ENCODE results near the gene ITGA6.
"Not testable (repeated sequence)": the region's sequence is repeated elsewhere in the genome, so short reads cannot be mapped to it uniquely, and the experiment has no call there.

Gene ITGA6

DNA sequence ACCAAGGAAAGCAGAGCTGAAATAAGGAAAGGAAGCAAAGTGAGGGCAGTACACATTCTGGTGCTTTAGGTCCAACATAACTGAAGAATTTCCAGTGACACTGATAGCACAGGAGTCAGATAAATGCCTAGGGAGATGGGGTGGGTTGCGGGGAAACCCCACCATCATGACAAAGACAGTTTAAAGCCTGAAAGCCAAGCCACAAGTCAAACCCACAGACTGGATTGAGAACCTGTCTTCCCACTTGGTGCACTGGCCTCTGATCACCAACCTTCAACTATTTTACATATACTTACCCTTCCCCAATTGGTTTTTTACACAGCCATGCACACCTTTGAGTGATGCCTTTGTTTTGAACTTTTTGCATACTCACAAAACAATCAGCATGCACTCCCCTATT is 106.3 kb downstream of the ITGA6 start:
- DNase-seq = no peak

DNA sequence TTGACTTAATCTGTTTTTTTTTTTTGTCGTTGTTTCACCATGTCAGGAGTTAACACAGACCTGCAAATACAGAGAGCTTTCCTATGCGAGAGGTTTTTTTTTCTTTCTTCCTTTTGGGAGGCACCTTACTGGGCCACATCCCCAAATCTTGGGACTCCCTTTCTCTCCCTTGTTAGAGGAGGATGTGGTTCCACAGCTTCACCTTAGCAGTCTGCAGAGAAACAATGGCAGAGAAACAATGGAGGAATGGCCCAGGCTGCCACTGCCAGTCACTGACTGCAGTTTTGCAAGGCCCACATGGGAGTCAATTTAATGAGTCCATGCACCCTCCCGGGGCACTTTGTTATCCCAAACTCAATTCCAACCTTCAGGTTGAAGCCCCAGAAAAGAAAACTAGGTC is 107.7 kb downstream of the ITGA6 start:
- no peak for DNase-seq

DNA sequence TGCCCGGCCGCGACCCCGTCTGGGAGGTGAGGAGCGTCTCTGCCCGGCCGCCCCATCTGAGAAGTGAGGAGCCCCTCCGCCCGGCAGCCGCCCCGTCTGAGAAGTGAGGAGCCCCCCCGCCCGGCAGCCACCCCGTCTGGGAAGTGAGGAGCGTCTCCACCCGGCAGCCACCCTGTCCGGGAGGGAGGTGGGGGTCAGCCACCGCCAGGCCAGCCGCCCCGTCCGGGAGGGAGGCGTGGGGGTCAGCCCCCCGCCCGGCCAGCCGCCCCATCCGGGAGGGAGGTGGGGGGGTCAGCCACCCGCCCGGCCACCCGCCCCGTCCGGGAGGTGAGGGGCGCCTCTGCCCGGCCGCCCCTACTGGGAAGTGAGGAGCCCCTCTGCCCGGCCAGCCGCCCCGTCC is 110.5 kb downstream of the ITGA6 start:
- DNase-seq = not testable (repeated sequence)

DNA sequence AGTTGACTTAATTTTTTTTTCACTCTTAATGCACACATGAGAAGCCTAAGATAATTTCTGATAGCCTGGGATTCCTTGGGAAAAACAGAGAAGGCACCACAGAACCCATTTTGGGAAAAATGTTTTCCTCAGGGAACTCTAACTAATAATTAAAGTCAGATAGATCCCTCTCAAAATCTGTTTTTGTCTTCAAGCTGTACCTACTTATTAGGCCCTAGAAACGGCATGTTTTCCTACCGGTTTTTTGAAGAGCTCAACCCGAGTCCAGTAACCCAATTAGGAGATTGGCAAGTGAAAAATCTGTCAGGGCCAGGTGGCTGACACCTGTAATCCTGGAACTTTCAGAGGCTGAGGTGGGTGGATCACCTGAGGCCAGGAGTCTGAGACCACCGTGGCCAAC is 112.4 kb downstream of the ITGA6 start:
- no peak for DNase-seq

DNA sequence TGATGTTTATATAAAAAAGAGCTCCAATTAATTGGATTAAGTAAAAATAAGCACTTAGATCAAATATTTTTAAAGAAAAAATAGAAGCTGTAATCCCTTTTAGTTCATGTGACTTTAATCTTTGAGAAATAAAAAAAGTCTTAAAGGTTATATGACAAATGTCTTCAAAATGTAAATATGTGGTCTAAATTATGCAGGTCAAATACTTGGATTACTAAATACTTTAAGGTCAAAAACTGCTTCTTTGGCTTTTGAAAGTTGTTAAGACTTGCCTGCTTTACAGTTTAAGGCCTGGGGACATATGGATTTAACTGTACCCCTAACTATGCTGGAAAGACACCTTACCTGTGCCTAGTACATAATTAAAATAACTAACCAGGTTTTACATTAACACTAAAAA is 113.0 kb downstream of the ITGA6 start:
- DNase-seq = no peak

DNA sequence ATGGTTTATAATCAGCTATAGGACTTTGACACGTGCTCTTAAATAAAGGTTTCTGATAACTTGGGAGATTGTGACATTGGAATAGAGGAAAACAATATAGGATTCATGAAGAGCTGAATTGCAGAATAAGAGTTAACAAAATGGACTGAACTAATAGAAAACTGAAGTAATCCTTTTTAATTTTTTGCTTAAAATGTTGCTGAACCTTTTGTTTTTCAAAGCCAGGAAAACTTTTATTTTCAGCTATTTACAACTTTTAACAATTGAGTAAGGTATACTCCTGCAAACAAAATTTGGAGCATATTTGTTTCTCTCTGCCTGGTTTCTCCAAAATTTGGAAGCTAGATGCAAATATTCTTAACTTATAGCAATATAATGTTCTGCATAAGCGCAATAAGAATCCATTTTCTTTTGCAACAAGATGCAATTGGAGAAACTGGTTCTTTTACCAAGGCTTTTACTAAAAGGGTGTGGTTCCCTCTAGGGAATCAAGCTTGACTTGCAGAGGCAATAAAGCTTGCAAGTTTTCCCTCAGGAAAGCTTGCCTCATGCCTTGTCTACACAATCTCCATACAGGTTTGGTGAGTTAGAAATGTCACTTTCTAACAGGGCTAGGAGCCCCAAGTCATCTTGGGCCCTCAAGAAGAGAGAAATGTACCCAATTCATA is 118.2 kb downstream of the ITGA6 start:
- DNase-seq = no peak

DNA sequence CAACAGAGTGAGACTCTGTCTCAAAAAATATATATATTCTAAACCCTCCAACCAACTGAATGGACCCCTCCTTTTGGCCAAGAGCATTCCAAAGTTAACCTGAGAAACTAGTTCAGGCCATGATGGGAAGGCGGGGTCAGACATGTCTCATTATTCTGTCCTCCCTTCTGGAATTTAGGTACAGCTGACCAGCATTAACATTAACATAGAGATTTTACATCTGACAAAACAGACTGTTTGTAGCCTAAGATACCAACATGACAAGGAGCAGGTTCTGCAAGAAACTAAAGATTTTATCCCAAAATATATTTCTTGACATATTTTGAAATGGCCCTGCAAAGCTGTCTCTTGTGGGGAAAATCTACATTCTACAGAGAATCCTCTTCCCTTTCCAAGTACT is 121.7 kb downstream of the ITGA6 start:
- no peak for DNase-seq

GRCh38 chr2:172549802-172550201 is 122.4 kb downstream of the ITGA6 start:
- not testable (repeated sequence) for DNase-seq

- no peak for DNase-seq
Measured at GRCh38 chr2:172550419-172550818, 123.0 kb downstream of the ITGA6 start.

DNA sequence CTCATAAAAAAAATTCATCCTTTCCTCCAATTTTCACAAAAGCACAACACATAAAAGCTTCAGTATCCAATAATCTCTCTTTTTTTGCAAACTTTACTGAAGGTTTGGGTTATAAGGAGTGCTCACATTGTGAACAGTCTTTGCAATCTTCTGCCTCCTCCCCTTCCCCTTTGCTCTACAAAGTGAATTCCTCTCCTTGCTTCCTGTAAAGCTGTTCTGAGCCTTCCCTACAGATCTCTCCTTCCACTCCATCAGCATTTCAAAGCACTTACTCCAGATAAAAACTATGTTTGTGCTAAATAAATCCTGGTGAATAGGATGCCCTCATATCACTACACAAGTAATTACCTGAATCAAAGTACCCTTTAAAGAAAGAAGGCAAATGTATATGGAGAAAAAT is 123.9 kb downstream of the ITGA6 start:
- no peak for DNase-seq

DNA sequence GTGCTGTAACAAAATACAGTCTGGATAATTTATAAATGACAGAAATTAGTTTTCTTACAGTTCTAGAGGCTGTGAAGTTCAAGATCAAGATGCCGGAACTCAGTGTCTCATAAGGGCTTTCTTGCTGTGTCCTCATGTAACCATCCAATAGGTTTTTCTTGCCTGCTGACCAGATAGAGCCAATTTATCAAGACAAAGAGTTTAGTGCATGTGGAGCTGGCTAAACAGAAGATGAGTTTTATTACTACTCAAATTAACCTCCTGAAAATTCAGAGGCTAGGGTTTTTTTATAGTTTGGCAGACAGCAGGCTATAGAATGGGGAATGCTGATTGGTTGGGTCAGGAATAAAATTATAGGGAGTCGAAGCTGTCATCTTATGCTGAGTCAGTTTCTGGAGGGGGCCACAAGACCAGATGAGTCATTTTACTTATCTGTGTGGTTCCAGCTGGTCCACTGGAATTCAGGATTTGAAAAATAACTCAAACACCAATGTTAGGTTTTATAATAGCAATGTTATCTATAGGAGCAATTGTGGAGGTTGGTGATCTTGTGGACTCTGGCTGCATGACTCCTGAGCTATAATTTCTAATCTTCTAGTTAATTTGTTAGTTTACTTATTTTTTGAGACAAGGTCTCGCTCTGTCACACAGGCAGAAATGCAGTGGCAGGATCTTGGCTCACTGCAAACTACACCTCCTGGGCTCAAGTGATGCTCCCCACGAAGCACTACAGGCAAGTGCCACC is 125.3 kb downstream of the ITGA6 start:
- no peak for DNase-seq

- DNase-seq = no peak
Measured at GRCh38 chr2:172554352-172555271, 127.2 kb downstream of the ITGA6 start.

DNA sequence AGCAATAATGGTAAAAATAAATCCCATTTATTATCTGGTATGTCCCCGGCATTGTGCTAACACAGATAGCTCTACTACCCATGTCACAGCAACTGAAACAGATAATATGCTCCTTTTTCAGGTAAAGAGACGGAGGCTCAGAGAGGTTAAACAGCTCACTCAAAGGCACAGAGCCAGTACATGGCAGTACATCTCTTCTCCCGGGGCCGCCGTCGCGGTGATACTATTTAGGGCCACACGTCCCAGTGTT is 127.8 kb downstream of the ITGA6 start:
- DNase-seq = no peak
